Suprapubic skin (tissue), 3 donors: Measurements from ENCODE around the gene NCAN.

Source experiments
- CTCF ChIP-seq, 2 donors: fragments of 200-600 bp in 1 of 2; fragments of 450-650 bp in 1 of 2; sonication (generic) in 1 of 2; IDR thresholded peaks; one replicate each; pipeline ENCODE4 v1.5.1; 2016 to 2019; ENCODE audit warnings: antibody characterized with exemption in 2 of 2, mild to moderate bottlenecking in 1 of 2, moderate library complexity in 1 of 2
- EP300 ChIP-seq: sonication (generic); formaldehyde crosslinking; IDR thresholded peaks from one replicate; pipeline ENCODE4 v1.6.1; 2017; ENCODE audit warnings: antibody characterized with exemption
- POLR2A ChIP-seq, 2 donors: fragments of 450-650 bp; IDR thresholded peaks; one replicate each; pipeline ENCODE4 v1.6.1; 2017; ENCODE audit warnings: antibody characterized with exemption in 2 of 2, mild to moderate bottlenecking in 2 of 2, moderate library complexity in 2 of 2

DNA sequence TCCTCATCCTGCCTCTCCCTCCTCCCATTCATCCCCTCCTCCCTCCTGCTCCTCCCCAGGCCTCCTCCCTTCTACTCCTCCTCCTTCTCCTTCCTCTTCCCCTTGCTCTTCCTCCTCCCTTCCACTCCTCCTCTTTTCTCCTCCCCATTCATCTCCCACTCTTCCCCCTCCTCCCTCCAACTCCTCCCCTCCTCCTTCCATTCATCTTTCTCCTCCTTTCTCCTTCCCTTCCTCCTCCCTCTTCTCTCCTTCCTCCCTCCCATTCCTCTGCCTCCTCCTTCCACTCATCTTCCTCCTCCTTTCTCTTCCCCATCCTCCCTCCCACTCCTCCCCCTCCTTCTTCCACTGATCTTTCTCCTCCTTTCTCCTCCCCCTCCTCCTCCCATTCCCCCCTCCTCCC, 27.9 kb downstream of the NCAN start:
- no peak for TF ChIP-seq CTCF (IDR thresholded peaks at IDR 0.05)
- no peak for TF ChIP-seq POLR2A (IDR thresholded peaks at IDR 0.05)
- TF ChIP-seq EP300, result no peak
